Bone marrow (tissue), 2 donors: ENCODE data around the gene TBC1D9.

Experiments used
- DNase-seq, 2 donors: peaks; one replicate each; lab custom pipeline; 2025; lab: John Stamatoyannopoulos, UW

TBC1D9 gene

DNA sequence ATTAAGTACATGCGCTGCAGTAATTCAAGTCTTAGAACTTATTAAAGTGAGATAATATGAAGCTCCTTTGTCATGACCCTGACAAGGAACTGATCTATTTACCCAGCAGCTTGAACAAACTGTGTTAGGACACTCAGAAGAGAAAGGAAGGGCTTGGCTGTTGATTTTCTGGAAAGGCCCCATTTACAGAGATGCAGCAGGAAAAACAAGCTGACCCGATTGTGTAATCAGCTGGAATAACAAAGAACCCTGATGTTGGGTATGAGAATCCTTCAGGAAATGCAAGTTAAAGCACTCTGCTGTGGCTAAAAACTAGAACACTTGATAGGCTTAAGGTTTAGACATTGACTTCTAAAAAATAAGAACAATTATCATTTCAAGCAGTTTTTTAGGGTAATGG, 64.8 kb downstream of the TBC1D9 start:
- DNase-seq: no peak

DNA sequence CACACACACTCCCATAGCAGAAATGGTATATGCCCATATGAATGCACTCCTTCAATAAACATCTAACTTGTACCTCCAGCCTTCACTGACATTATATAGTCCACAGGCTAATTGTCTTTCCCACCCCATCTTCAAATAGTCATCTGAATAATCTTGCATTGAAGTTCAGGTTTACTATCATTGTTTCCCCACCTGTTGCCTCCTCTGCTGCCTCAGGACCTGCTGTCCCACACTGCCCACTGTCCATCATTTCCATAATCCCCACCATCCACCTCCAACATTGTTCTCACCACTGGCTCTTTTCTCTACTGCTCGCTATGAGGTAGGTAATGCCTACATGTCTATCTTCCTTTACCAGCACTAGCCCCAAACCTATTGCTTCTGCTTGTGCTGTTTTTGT, 66.1 kb downstream of the TBC1D9 start:
- no peak for DNase-seq

DNA sequence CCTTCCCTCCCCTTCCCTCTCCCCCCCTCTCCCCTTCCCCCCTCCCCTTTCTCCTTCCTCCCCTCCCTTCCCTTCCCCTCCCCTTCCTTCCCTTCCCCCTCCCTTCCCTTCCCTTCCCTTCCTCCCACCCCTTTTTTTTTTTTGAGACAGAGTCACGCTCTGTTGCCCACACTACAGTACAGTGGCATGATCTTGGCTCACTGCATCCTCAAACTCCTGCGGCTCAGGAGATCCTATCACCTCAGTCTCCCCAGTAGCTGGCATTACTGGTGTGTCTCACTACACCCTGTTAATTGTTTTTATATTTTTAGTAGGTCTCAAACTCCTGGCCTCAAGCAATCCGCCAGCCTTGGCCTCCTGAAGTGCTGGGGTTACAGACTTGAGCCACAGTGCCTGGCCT, 66.6 kb downstream of the TBC1D9 start:
- DNase-seq: no peak

DNA sequence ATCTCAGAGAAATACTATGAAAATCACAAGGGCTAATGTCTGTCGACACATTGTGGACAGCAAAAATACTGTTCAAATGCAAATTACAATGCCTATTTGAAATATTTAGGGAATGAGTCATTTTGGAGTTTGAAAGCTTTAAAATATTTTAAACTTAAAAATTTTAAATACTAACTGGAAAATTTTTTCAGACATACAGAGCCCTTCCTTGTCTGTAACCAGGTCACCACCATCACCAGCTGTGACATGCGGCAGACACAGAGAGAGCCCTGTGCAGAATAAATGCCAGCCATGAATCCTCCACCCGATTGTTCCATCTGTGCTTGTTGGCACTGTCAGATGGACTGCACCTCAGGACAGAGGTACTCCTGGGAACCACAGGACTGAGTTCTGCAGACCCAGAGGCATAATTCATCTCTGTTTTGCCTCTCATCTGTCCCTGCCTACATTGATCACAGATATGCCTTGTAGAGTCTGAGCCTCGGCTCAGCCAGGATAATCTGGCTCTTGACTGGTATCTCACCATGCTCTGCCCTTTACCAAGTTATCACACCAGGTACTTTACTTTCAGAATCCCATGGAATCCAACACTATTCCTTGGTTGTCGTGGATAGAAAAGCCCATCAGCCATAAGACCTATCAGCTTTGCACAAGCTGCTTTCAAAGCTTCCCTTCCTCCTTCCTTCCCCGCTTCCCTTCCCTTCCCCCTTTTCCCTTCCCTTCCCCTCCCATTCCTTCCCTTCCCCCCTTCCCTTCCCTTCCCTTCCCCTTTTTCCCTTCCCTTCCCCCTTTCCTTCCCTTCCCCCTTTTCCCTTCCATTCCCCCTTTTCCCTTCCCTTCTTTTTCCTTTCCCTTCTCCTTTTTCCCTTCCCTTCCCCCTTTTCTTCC, 67.2 kb downstream of the TBC1D9 start:
- DNase-seq: no peak

DNA sequence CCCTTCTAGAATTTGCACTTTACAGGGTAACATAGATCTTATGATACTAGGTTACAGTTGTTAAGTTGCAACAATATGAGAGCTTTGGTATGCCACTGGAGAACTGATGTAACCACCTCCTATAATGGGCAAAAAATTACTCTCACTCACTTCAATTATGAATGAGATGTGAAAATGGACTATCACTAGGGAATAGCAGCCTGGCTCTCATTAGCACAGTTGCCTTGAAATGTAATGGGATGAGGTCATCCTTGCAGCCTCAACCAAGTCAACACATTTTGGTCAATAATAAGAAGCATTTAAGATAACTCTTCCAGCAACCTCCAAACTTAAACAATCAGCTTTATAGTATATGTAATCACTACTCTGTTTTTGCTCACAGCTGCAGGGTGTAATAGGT, 69.4 kb downstream of the TBC1D9 start:
- DNase-seq: no peak

DNA sequence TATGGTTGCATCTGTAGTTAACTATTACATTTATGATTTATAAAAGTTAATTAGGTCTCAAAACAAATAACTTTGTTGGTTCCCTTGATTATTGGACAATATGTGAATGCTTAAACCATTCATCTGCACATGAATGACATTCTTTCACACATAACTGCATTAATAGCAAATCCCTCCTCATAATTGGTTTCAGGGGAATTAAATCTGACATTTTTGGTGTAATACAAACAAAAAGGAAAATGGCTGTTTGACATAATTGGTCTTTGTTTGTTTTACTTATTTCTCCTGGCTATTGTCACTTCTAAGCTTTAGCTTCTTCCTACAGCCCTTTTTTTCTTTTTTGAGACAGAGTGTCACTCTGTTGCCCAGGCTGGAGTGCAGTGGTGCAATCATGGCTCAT, 71.9 kb downstream of the TBC1D9 start:
- no peak for DNase-seq

DNA sequence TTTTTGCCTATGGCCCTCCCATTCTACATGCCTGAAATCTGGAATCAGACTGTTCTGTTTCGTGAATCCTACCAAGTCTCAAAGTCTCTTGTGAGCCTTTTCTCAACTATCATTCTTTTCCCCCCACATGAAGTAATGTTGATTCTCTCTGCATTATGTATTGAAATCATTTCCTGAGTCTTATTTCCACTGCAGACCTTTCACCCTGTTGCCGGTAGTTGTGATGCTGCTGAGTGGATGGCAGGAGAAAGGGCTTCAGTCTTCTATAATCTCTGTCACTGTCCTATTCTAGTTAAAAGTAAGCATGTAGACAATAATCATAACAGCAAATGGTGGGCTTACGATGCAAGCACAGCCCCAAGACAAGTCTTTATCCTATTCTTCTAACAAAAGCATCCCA, 75.0 kb downstream of the TBC1D9 start:
- no peak for DNase-seq

DNA sequence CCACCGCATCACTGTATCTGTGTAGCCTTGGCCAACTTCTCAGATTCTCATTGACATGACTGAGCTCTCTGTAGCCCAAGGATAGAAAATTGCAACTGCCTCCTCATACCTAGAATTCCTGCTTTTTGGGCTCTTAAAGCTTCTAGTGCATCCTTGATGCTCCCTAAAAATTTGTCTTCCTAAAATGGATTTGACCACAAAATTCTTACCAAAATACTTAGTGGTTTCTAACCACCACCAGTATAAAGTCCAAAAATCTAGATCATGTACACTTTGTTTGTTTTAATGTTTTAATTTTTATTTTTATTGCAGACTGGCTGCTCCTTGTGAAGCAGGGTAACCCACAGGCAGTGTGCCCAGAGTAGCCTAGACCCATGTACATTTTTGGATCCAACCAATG, 75.5 kb downstream of the TBC1D9 start:
- DNase-seq: no peak

DNA sequence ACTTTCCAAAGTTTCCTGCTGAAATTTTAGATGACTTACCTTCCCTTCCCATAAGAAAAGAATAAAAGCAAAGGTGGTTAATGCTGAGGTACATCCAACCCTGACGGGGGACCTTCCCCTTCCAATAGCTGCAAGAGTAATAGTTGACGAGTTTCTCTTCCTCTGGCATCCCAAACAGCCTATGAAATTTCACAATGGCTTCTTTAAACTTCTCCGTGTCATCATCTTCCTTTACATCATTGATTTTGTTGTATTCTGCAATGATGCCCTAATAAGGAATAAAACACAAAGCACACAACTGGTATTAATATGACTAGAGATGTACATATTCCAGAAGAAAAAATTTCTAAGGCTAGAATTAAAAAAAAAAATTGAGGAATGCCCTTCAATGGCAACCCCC, 76.6 kb downstream of the TBC1D9 start:
- DNase-seq: no peak

DNA sequence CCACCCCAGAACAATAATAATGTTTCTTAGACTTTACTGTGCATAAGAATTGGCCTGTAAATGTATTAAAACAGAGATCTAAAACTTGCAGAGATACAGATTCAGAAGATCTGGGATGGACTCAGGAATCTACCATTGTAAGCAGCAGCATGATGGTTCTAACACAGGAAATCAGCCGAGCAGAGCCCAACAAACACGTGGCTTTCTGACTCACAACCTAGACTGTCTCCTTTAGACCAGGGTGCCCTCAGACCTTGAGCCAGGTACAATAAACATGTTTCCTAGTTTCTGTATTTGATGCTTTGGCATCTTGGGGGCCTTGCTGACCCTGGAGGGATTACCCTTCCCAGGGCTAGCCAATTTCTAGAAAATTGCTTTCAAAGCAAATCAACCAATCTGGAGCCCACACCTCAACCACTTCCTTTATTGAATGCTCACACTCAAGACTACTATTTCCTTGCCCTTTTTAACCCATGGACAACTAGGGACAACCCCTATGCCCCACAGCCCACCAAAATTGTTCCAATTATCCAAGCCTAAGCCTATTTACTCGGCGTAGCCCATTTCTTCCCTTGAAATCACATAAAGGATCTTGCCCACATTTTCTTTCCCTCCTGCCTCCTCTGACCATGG, 80.5 kb downstream of the TBC1D9 start:
- DNase-seq: no peak

DNA sequence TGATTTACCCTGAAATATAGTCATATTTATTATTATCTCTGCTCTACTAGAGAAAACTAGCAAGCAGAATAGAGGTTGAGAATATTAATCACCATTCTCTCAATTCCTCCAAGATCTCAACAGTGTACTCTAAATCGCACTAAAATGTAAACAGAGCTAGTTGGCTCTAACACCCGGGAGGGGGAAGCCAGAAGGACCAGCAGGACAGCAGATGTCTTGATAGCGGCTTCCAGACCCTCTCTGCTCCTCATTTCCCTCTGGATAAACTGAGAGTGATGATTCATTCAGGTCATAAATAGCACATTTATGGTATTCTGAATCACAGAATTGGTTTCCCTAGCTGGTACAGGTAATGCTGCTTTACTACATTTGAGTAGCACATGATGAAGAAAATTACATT, 82.5 kb downstream of the TBC1D9 start:
- DNase-seq: no peak

DNA sequence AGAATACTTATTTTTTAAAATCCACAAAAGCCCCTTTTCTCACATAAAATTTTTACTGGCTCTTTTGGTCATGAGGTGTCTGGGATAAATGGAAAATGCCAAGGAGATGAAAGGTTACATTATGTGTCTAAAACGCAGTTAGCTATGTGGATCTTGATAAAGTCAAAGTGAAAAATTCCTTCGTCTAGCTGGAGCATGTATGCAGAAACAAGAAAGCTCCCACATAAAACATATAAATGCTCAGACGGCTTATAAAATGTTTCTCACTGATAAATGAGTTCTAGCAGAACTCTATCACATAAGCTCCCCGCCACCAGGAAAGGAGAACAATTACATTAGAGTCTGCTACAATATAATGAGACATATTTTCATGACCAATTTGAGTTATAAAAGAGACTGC, 83.8 kb downstream of the TBC1D9 start:
- DNase-seq: no peak

DNA sequence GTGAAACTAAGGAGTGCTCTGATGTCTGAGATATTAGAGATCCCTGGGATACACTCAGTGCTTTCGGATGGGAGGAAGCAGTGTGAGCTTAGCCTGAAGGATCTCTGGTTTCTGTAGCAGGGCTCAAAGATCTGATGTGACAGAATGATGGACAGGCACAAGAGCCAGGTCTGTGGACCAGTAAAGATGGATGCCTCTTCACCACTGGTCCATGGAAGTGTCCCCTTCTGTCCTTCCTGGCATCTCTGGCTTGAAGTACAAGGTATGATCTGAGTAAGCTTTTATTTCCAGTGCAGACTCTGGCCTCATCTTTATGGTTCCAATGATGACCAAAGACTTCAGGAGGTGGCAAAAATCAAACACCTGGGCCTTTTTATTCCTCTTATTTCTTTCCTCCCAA, 88.1 kb downstream of the TBC1D9 start:
- no peak for DNase-seq

DNA sequence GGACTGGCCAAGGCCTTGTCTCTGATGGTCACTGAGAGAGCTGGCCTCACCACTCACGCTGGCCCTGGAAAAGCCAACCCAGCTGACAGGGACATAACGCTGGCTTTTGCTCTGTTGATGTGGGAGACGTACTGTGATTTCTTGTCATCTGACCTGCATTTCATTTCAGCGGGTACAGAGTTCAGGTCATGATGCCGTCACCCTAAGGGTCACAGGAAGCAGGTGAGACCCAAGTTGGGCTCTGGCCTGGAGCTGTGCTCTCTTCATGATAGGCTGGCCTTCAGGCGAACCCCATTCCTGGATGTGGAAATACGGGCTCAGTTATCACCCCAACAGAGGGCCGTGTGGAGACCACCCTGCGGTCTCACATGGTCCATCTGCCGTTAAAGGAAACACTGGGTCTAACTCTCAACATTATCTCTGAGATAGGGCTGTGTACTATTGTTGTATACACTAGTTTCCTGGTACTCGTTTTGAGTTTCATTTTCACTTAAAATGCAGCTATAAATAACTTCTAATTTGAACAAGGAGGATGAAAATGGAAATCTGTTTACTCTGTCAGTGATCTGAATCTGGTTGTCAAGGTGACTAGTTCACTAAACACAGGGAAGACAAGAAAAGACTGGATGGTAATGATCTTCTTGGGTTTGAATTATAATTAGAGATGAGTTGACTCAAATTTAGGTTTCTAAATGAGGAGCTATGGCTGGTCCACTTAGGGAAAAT, 89.1 kb downstream of the TBC1D9 start:
- no peak for DNase-seq

DNA sequence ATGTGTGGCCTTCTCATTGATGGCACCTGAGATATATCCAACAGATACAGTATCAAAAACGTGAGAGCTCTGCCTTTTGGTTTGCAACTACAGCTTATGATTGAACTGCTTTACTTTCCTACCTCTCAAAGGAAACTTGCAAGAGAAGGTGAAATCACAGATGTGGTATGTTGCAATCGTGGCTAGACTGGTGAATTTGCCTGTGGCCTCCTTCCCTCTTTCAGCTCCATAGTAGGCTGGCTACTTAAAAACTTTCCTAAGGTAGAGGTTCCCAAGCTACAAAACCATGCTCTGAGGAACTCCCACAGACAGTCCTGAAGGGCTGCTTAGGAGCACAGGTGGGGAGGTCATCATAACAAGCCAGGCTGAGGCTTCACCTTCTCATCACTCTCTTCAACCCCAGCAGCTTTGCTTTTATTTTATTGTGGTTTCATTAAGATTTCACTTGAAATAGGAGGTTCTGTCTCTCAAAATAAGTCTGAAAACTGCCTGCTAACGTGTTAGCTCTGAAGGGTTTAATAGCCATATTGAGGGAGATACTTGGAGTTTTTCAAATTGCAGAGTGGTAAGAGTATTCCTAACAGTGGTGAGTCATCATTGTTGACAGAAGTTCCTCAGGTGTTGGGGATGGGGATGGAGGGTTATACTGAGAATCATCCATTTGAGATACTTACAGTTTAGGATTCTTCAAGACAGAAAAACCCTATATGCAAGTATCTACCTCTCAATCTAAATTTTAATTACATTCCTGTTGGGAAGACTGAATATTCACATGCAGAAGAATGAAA, 93.9 kb downstream of the TBC1D9 start:
- DNase-seq: no peak

DNA sequence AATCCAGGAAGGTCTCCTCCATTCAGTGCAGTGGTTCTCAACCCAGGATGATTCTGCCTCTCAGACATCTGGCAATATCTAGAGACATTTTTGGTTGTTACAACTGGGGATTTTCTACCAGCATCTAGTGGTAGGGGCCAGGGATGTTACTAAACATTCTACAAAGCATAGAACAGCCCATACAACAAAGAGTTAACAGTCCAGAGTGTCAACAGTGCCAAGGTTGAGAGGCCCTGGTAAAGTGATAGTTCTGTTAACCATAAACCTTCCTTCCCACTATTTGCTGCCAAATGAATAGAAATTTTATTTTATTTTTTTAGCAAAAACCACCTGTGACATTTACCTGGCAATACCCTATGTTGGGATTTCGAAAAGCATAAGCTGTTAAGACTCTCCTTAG, 94.6 kb downstream of the TBC1D9 start:
- no peak for DNase-seq

DNA sequence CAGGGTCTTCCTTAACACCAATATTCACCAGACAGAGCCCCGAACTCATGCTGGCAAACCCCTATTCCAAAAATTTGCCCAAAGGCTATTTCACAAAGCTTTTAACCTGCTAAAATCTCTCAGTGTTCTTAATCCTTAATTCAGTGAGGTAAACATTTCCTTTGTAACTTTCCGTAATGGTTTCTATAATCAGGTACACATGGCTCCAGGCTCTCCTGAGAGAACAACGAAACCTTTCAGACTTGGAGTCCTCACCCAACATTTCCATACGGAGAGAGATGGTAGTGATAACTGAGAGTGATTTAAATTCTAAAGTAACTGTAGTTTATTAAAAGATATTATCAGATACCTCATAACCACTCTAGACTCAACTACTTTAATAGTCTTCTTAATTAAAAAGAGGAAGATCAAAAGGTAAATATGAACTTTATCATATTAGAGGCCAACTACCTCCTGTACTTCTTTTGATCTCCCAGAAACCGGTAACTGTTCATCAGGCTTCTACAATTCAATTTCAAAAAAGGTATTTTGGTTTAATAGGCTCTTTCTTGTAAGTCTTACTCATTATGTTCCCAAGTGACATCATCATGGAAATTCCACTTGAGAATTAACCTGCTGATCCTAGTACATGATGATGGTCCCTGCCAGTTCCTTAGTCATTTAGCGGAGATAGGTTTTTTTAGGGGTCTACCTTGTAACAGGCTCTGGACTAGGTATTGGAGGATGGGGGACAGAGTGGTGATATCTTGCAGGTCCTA, 96.1 kb downstream of the TBC1D9 start:
- DNase-seq: no peak

DNA sequence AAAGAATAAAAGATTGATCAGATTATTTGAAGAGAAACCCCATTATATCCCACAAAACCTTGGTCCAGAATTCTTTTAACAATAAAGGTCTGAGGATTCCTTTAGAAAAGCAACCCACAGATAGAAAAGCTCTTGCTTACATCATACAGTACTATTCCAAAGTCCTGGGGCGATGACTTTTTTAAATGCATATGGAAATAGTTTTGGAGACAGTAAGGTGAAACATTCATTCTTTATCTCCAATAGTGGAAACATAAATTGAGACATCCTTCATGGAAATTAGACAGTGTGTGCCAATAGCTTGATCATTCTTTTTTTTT, 101.7 kb downstream of the TBC1D9 start:
- no peak for DNase-seq

DNA sequence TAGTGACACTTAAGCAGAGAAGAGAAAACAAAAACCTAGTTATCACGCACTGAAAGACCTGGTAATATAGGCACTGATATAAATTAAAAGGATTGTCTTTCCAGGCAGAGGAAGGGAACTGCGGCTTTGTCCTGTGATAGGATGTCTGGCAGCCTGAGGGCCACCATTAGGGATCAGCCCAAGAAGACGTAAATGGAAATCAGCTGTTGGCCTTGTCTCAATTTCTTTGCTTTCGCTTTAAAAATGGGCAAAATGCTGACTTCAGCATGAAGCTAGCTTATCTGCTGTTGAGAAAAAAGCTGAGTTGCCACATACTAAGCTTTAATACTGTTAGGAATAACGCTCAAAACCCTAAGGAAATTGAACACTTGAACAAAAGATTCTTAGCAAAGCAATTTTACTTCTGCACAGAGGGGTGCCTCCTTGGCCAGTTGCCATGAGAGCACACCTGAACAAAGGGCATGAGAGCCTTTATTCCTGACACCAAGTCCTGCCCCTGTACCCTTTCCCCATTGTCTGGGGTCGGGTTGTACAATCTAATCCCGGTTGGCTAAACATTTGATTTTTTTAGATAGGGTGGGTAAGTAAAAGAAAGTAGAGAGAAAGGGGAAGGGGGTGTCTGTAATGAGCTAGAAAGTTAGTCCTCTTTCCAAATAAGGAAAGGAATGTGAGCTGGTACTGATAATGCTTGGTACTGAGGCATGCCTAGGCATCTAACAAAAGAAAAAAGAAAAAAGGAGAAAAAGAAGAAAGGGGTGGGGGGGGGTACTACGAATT, 102.3 kb downstream of the TBC1D9 start:
- no peak for DNase-seq

DNA sequence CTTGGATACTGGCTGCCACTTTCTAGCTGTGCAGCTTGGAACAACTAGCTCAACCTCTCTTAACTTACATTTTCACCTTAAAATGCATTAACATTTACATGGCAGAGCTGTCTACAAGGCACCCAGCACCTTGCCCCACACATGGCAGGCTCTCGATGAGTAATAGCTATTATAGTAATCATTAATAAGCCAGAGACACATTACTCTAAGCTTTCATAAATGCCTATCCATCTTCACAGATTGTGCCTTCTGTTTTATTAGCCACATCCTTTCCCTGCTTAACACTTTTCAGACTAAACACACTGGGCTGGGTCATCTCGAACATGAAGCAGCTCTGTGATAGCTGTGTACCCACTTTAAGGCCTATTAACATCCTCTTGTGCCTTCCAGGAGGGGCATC, 103.6 kb downstream of the TBC1D9 start:
- DNase-seq: no peak

DNA sequence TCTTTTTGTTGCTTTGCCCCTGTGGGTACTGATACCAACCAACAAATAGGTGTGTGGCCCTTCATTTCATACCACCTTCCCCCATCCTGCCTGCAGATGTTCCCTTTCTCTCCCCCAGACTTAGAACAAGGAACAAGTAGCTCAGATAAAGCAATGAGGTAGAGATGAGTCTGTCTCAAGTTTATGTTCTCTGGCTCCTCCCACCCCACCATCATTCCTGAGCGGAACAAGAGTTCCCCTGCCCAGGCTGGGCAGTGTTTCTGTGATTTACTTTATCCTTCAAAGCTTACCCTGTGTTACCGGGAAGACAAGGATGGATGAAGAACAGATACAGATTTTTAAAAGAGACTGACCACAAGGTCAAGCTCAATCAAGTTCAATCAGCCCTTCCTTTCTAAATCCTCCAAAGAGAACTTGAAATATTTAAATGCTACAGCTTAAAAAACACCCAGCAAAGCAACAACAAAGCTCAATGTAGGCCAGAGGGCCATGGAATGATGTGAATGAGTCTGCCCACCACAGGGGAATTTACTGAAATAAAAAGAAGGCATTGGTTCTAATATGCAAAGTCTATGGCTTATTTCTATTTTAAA, 107.4 kb downstream of the TBC1D9 start:
- no peak for DNase-seq
